ENCODE data around the gene IL23R. TPM values are rescaled to one million over a fixed set of nuclear protein-coding genes. Genes with fewer than 3 reads are reported as not detected.

The IL23R gene
- total and polyA plus RNA-seq, 4 donors, result 0.08 to 0.09 TPM; not detected in 2

DNA sequence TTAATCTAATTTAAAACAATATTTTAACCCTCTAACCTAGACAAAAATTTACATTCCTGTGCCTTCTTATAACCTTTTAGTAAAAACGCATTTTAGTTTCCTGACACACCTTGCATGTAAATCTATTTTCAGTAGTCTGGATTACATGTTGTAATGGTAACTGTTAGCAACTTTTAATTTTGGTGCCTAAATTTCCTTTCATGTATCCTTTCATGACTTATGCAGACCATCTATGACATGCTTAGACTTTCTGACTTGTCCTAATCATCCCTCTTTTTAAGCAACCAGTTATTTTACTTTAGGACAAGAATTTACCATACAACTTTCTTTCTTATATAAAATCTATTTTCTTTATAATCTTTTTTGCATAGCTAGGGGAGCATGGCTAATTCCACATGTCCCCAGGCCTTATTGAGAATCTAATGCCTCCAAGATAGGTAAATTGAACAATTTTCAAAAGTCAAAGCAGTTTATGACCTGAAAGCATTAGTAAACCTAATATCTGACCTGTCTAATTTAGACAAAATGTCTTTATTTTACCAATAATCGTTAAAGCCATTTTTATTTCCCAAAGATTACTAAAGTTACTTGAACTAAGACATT, 83.9 kb downstream of the IL23R start:
- no peak overlapping the region for H3K27ac ChIP-seq (ENCODE audit: low read depth in 1 of 2, low read length in 2 of 2)
- H3K36me3 ChIP-seq (ENCODE audit: control insufficient read depth in 4 of 4, insufficient read depth in 3 of 4, low read depth in 1 of 4, low read length in 3 of 4), result no peaks in the 10 kb centered on the region
- no peak for DNase-seq (ENCODE audit: low spot score)
- H3K4me1 ChIP-seq (ENCODE audit: control insufficient read depth in 4 of 4, insufficient read depth in 4 of 4, low read length in 3 of 4), result no peaks in the 10 kb centered on the region
- H3K4me3 ChIP-seq (ENCODE audit: low read depth in 1 of 3, low read length in 3 of 3), result no peak overlapping the region
- H3K27me3 ChIP-seq (ENCODE audit: control insufficient read depth in 4 of 4, insufficient read depth in 4 of 4, low read length in 3 of 4), result peaks cover 0 to 2% (median 0%) of the 10 kb centered on the region in 4 donors
- no peak overlapping the region for H3K9ac ChIP-seq (ENCODE audit: low read depth in 1 of 2, low read length in 2 of 2)
- WGBS, result 80% methylated on average over 2 of the region's 2 CpGs
- TF ChIP-seq, protein P1, sequence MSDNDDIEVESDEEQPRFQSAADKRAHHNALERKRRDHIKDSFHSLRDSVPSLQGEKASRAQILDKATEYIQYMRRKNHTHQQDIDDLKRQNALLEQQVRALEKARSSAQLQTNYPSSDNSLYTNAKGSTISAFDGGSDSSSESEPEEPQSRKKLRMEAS (IDR thresholded peaks at IDR 0.05), result no peak
- TF ChIP-seq GABPA (IDR thresholded peaks at IDR 0.05 in 1 of 2, conservative IDR thresholded peaks at IDR 0.05 in 1 of 2), result no peak
- peaks cover 0 to 5% (median 0%) of the 10 kb centered on the region in 4 donors for H3K9me3 ChIP-seq (ENCODE audit: control insufficient read depth in 4 of 4, low read length in 3 of 4)

DNA sequence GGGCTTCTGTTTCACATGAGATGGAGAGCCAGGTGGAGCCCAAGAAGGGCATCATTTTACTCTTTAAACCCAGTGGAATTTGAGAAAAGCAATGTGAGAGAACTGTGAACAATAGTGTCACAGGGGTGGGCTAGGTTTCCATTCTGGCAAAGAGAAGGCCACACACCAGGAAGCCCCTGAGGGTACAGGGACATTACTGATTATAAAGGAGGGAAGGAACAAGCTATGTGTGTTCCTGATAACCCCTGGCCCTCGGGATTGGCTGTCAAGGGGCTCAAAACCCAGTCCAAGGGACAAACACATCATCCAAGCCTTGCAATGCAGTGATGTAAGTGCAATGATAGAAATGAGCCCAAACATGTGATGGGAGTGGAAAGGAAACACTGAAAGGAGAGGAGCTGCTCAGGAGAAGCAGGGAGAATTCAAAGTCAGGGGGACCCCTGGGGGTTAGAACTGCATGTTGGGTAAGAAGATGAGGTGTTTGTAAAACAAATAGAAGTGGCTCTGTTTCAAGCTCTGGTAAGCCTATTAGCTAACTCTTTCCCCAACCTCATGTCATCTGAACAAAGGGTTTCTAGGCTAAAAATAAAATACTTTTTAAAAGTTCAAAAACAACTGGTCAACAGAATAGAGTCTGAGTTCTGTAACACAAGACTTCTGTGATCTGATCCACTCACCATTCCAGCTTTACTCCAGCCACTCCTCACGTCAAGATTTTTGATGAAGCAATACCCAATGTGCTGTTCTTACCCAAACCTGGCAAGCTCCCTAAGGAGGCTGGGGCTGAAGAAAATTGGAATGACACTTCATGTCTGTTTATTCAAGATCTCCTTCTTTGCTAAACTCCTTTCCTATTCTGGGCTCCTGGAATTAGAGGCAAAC, 90.3 kb downstream of the IL23R start:
- no peaks in the 10 kb centered on the region for H3K9me3 ChIP-seq (ENCODE audit: control insufficient read depth in 4 of 4, low read length in 3 of 4)
- no peak overlapping the region for H3K9ac ChIP-seq (ENCODE audit: low read depth in 1 of 2, low read length in 2 of 2)
- no peak overlapping the region for H3K27ac ChIP-seq (ENCODE audit: low read depth in 1 of 2, low read length in 2 of 2)
- H3K36me3 ChIP-seq (ENCODE audit: control insufficient read depth in 4 of 4, insufficient read depth in 3 of 4, low read depth in 1 of 4, low read length in 3 of 4), result no peaks in the 10 kb centered on the region
- no peak for DNase-seq (ENCODE audit: low spot score)
- peaks cover 0 to 2% (median 0%) of the 10 kb centered on the region in 4 donors for H3K27me3 ChIP-seq (ENCODE audit: control insufficient read depth in 4 of 4, insufficient read depth in 4 of 4, low read length in 3 of 4)
- no peak overlapping the region for H3K4me3 ChIP-seq (ENCODE audit: low read depth in 1 of 3, low read length in 3 of 3)
- 56% methylated on average over 2 of the region's 2 CpGs for WGBS
- H3K4me1 ChIP-seq (ENCODE audit: control insufficient read depth in 4 of 4, insufficient read depth in 4 of 4, low read length in 3 of 4), result no peaks in the 10 kb centered on the region
- no peak for TF ChIP-seq YY1 (IDR thresholded peaks at IDR 0.05)
- no peak for TF ChIP-seq NR2F2 (IDR thresholded peaks at IDR 0.05)
- TF ChIP-seq, protein P1 (IDR thresholded peaks at IDR 0.05), result no peak
- TF ChIP-seq, protein P2, sequence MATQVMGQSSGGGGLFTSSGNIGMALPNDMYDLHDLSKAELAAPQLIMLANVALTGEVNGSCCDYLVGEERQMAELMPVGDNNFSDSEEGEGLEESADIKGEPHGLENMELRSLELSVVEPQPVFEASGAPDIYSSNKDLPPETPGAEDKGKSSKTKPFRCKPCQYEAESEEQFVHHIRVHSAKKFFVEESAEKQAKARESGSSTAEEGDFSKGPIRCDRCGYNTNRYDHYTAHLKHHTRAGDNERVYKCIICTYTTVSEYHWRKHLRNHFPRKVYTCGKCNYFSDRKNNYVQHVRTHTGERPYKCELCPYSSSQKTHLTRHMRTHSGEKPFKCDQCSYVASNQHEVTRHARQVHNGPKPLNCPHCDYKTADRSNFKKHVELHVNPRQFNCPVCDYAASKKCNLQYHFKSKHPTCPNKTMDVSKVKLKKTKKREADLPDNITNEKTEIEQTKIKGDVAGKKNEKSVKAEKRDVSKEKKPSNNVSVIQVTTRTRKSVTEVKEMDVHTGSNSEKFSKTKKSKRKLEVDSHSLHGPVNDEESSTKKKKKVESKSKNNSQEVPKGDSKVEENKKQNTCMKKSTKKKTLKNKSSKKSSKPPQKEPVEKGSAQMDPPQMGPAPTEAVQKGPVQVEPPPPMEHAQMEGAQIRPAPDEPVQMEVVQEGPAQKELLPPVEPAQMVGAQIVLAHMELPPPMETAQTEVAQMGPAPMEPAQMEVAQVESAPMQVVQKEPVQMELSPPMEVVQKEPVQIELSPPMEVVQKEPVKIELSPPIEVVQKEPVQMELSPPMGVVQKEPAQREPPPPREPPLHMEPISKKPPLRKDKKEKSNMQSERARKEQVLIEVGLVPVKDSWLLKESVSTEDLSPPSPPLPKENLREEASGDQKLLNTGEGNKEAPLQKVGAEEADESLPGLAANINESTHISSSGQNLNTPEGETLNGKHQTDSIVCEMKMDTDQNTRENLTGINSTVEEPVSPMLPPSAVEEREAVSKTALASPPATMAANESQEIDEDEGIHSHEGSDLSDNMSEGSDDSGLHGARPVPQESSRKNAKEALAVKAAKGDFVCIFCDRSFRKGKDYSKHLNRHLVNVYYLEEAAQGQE (IDR thresholded peaks at IDR 0.05), result no peak
- TF ChIP-seq FOXA2 (IDR thresholded peaks at IDR 0.05), result no peak
- TF ChIP-seq TAF1 (conservative IDR thresholded peaks at IDR 0.05), result no peak
- no peak for TF ChIP-seq HNF4A (conservative IDR thresholded peaks at IDR 0.05)

GRCh38 chr1:67257173-67257535, 90.9 kb downstream of the IL23R start:
- no peak for TF ChIP-seq EGR1 (IDR thresholded peaks at IDR 0.05; ENCODE audit: low read depth in 2 of 2)
- no peak for TF ChIP-seq ATF3 (IDR thresholded peaks at IDR 0.05)
- TF ChIP-seq NR2F2 (IDR thresholded peaks at IDR 0.05), result no peak
- TF ChIP-seq RXRA (IDR thresholded peaks at IDR 0.05), result no peak
- TF ChIP-seq GABPA (IDR thresholded peaks at IDR 0.05 in 1 of 2, conservative IDR thresholded peaks at IDR 0.05 in 1 of 2), result no peak
- no peak for TF ChIP-seq SP1 (IDR thresholded peaks at IDR 0.05)
- TF ChIP-seq, protein P3, sequence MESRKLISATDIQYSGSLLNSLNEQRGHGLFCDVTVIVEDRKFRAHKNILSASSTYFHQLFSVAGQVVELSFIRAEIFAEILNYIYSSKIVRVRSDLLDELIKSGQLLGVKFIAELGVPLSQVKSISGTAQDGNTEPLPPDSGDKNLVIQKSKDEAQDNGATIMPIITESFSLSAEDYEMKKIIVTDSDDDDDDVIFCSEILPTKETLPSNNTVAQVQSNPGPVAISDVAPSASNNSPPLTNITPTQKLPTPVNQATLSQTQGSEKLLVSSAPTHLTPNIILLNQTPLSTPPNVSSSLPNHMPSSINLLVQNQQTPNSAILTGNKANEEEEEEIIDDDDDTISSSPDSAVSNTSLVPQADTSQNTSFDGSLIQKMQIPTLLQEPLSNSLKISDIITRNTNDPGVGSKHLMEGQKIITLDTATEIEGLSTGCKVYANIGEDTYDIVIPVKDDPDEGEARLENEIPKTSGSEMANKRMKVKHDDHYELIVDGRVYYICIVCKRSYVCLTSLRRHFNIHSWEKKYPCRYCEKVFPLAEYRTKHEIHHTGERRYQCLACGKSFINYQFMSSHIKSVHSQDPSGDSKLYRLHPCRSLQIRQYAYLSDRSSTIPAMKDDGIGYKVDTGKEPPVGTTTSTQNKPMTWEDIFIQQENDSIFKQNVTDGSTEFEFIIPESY (IDR thresholded peaks at IDR 0.05), result no peak
- no peak for TF ChIP-seq RAD21 (IDR thresholded peaks at IDR 0.05)
- TF ChIP-seq FOXA1 (IDR thresholded peaks at IDR 0.05), result no peak
- TF ChIP-seq YY1 (IDR thresholded peaks at IDR 0.05), result no peak
- TF ChIP-seq TAF1 (conservative IDR thresholded peaks at IDR 0.05), result no peak
- TF ChIP-seq FOXA2 (IDR thresholded peaks at IDR 0.05), result no peak
- no peak for TF ChIP-seq HNF4A (conservative IDR thresholded peaks at IDR 0.05)
- Histone ChIP-seq H3K27me3 (ENCODE audit: control insufficient read depth in 4 of 4, insufficient read depth in 4 of 4, low read length in 3 of 4) (peaks cover 0 to 2% (median 0%) of the 10 kb centered on the region in 4 donors), H3K36me3 (ENCODE audit: control insufficient read depth in 4 of 4, insufficient read depth in 3 of 4, low read depth in 1 of 4, low read length in 3 of 4) (no peaks in the 10 kb centered on the region), H3K4me1 (ENCODE audit: control insufficient read depth in 4 of 4, insufficient read depth in 4 of 4, low read length in 3 of 4) (no peaks in the 10 kb centered on the region), H3K9me3 (ENCODE audit: control insufficient read depth in 4 of 4, low read length in 3 of 4) (no peaks in the 10 kb centered on the region), H3K9ac (ENCODE audit: low read depth in 1 of 2, low read length in 2 of 2) (no peak overlapping the region), H3K27ac (ENCODE audit: low read depth in 1 of 2, low read length in 2 of 2) (no peak overlapping the region), H3K4me3 (ENCODE audit: low read depth in 1 of 3, low read length in 3 of 3) (no peak overlapping the region)
- WGBS, result 65% methylated on average over 5 of the region's 5 CpGs
- DNase-seq (ENCODE audit: low spot score), result no peak

Data from liver (tissue), 9 donors.